DND-41 (cell line): ENCODE data around the gene GLT6D1.

Experiments used
- ATAC-seq: fragments of 200-7000 bp; cut with Tn5 transposase; 3 replicates; pipeline ENCODE4 v1.9.1; 2021; ENCODE audit warnings: low read depth; ENCODE audit not compliant: insufficient read depth
- DNase-seq: peaks from one replicate; pipeline ENCODE4 v3.0.0-alpha.2; 2020
- H2AFZ ChIP-seq: 2 replicates; pipeline ENCODE4 v1.6.0; 2012; ENCODE audit warnings: low read depth, low read length
- H3K27ac ChIP-seq: 2 replicates; pipeline ENCODE4 v1.5.1; 2012; ENCODE audit warnings: low read length, inconsistent platforms
- H3K27me3 ChIP-seq: fragments of 200-600 bp; sonication (generic); 2 replicates; pipeline ENCODE4 v1.6.0; 2012; ENCODE audit warnings: low read length, mild to moderate bottlenecking, inconsistent platforms; ENCODE audit not compliant: insufficient read depth, poor library complexity
- H3K36me3 ChIP-seq: 2 replicates; pipeline ENCODE4 v1.5.1; 2012; ENCODE audit warnings: low read length, inconsistent platforms; ENCODE audit not compliant: insufficient read depth
- H3K4me1 ChIP-seq: 2 replicates; pipeline ENCODE4 v1.5.1; 2012; ENCODE audit warnings: mild to moderate bottlenecking, low read length; ENCODE audit not compliant: insufficient read depth
- H3K4me2 ChIP-seq: 2 replicates; pipeline ENCODE4 v1.6.0; 2012; ENCODE audit warnings: mild to moderate bottlenecking, moderate library complexity, low read length, inconsistent platforms; ENCODE audit not compliant: insufficient read depth
- H3K4me3 ChIP-seq, 2 experiments: fragments of 200-600 bp in 1 of 2; shearing (Covaris generic) in 1 of 2; 2 replicates each; pipeline ENCODE4 v1.5.1; 2012 to 2016; ENCODE audit warnings: inconsistent platforms in 2 of 2, low read length in 2 of 2, mild to moderate bottlenecking in 2 of 2, low read depth in 1 of 2, moderate library complexity in 1 of 2
- H3K79me2 ChIP-seq: 2 replicates; pipeline ENCODE4 v1.6.0; 2012; ENCODE audit warnings: low read length, inconsistent platforms; ENCODE audit not compliant: insufficient read depth
- H3K9ac ChIP-seq: 2 replicates; pipeline ENCODE4 v1.6.0; 2012; ENCODE audit warnings: low read depth, mild to moderate bottlenecking, inconsistent platforms, low read length, moderate library complexity
- H3K9me3 ChIP-seq: 2 replicates; pipeline ENCODE4 v1.5.1; 2012; ENCODE audit warnings: low read length, moderate library complexity, mild to moderate bottlenecking, inconsistent platforms; ENCODE audit not compliant: insufficient read depth, severe bottlenecking
- H4K20me1 ChIP-seq: 2 replicates; pipeline ENCODE4 v1.6.0; 2012; ENCODE audit warnings: low read length; ENCODE audit not compliant: insufficient read depth
- CTCF ChIP-seq: IDR thresholded peaks from 2 replicates; pipeline ENCODE4 v1.5.1; 2012; ENCODE audit warnings: borderline replicate concordance, low read length, moderate library complexity, mild to moderate bottlenecking; ENCODE audit not compliant: poor library complexity, severe bottlenecking; ENCODE audit errors: extremely low read depth
- EZH2 ChIP-seq: IDR thresholded peaks from 3 replicates; pipeline ENCODE4 v1.6.1; 2012; ENCODE audit warnings: borderline replicate concordance, low read depth, mild to moderate bottlenecking, moderate library complexity, low read length, inconsistent platforms; ENCODE audit not compliant: severe bottlenecking

Gene GLT6D1

DNA sequence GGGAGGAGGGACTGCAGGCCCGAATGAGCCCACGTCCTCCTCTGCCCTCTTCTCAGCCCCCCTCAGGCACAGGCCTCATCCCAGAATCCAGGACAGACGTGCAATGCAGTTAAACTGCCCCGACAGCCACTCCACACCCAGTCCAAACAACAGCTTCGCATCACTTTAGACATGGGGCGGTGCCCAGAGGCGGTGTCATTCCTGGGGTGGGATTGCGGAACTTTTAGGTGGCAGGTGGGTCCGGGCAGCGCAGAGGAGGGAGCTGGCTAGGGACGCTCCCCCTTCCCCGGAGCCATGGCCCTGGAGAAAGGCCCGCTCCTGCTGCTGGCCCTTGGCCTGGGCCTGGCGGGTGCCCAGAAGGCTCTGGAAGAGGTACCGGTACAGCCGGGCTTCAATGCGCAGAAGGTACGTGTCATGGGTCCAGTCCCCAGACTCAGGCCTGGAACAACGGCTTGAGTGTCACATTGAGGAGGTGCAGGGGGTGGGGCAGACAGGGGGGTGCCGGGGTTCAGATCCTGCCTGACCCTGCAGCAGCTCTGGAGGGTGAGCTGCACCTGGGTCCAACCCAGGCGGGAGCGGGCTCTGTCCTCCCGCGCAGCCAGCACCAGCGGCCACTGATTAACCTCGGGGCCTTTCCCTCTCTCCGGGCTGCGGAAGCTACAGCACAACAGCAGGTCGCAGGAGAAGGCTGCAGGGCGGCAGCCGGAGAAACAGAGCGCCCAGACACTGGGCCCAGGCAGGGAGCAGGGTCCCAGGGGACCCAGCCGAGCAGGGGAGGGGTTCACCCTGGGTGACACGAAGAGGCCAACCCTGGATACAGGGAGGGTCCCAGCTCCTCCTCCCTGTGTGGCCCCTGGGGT lies 25.2 kb downstream of the GLT6D1 start:
- Histone ChIP-seq H2AFZ (no peak overlapping the region), H3K4me1 (no peaks in the 10 kb centered on the region), H3K27me3 (no peaks in the 10 kb centered on the region), H3K27ac (no peak overlapping the region), H4K20me1 (no peaks in the 10 kb centered on the region), H3K9me3 (no peaks in the 10 kb centered on the region), H3K4me2 (no peak overlapping the region), H3K79me2 (no peaks in the 10 kb centered on the region), H3K36me3 (no peaks in the 10 kb centered on the region), H3K4me3 (no peak overlapping the region), H3K9ac (no peak overlapping the region)
- TF ChIP-seq CTCF = no peak
- ATAC-seq = no peak
- no peak for DNase-seq

GRCh38 chr9:135612981-135613910 lies 26.1 kb downstream of the GLT6D1 start:
- H4K20me1 ChIP-seq = no peaks in the 10 kb centered on the region
- no peak overlapping the region for H3K4me2 ChIP-seq
- H3K36me3 ChIP-seq = no peaks in the 10 kb centered on the region
- ATAC-seq (peak; percentile 54; the same call in 2 of the 3 replicates), DNase-seq (peak; percentile 20)
- no peak for TF ChIP-seq EZH2
- no peak for TF ChIP-seq CTCF
- H3K9me3 ChIP-seq = no peaks in the 10 kb centered on the region
- H3K27ac ChIP-seq = no peak overlapping the region
- no peaks in the 10 kb centered on the region for H3K27me3 ChIP-seq
- no peak overlapping the region for H2AFZ ChIP-seq
- H3K9ac ChIP-seq = no peak overlapping the region
- H3K4me1 ChIP-seq = no peaks in the 10 kb centered on the region
- no peaks in the 10 kb centered on the region for H3K79me2 ChIP-seq
- no peak overlapping the region for H3K4me3 ChIP-seq

DNA sequence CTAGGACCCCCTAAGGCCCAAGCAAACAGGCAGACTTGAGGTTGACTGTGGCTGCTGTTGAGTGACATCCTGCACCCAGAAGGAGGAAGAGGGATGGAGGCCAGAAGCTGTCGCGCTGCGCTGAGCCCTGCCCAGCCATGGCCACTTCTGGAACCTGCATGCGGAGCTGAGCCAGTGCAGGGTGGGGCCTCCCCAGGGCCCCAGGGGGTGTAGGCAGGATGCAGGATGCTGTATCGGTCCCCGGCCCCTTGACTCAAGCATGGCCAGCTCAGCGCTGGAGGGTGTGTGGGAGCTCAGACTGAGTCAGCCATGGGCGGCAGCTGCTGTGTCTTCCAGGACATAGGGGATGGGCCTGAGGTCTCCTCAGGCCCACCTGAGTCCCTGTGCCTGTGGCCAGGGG lies 26.9 kb downstream of the GLT6D1 start:
- H3K9me3 ChIP-seq = no peaks in the 10 kb centered on the region
- H3K27ac ChIP-seq = no peak overlapping the region
- TF ChIP-seq CTCF (no peak), EZH2 (no peak)
- DNase-seq (no peak), ATAC-seq (no peak)
- no peaks in the 10 kb centered on the region for H3K36me3 ChIP-seq
- no peak overlapping the region for H3K4me3 ChIP-seq
- H3K27me3 ChIP-seq = no peaks in the 10 kb centered on the region
- no peaks in the 10 kb centered on the region for H3K4me1 ChIP-seq
- no peaks in the 10 kb centered on the region for H3K79me2 ChIP-seq
- no peak overlapping the region for H3K4me2 ChIP-seq
- no peak overlapping the region for H2AFZ ChIP-seq
- H4K20me1 ChIP-seq = no peaks in the 10 kb centered on the region
- no peak overlapping the region for H3K9ac ChIP-seq
